ENCODE data around the gene BOK.

Gene BOK

GRCh38 chr2:241562269-241562891, 3.8 kb downstream of the BOK start:
- H3K4me1 ChIP-seq (ENCODE audit: insufficient read depth, low read length): no peaks in the 10 kb centered on the region
- no peak overlapping the region for H3K4me2 ChIP-seq (ENCODE audit: insufficient read depth, low read length)
- no peak overlapping the region for H3K9ac ChIP-seq (ENCODE audit: low read depth, low read length)
- H3K27ac ChIP-seq (ENCODE audit: low read length): no peak overlapping the region
- TF ChIP-seq CTCF (IDR thresholded peaks at IDR 0.05; ENCODE audit: borderline replicate concordance, extremely low read depth, low read length, poor library complexity, severe bottlenecking) (no peak), EZH2 (IDR thresholded peaks at IDR 0.05; ENCODE audit: borderline replicate concordance, low read depth, low read length, severe bottlenecking) (no peak)
- peaks cover 4% of the 10 kb centered on the region for H3K9me3 ChIP-seq (ENCODE audit: insufficient read depth, low read length, severe bottlenecking)
- no peaks in the 10 kb centered on the region for H3K36me3 ChIP-seq (ENCODE audit: insufficient read depth, low read length)
- DNase-seq (no peak), ATAC-seq (ENCODE audit: insufficient read depth, low read depth) (no peak)
- no peak overlapping the region for H3K4me3 ChIP-seq (ENCODE audit: low read depth in 1 of 2, low read length in 2 of 2)
- no peaks in the 10 kb centered on the region for H3K79me2 ChIP-seq (ENCODE audit: insufficient read depth, low read length)
- no peaks in the 10 kb centered on the region for H3K27me3 ChIP-seq (ENCODE audit: insufficient read depth, low read length, poor library complexity)
- no peaks in the 10 kb centered on the region for H4K20me1 ChIP-seq (ENCODE audit: insufficient read depth, low read length)
- no peak overlapping the region for H2AFZ ChIP-seq (ENCODE audit: low read depth, low read length)

- peaks cover 3% of the 10 kb centered on the region for H3K9me3 ChIP-seq (ENCODE audit: insufficient read depth, low read length, severe bottlenecking)
- no peaks in the 10 kb centered on the region for H3K4me1 ChIP-seq (ENCODE audit: insufficient read depth, low read length)
- H3K79me2 ChIP-seq (ENCODE audit: insufficient read depth, low read length): no peaks in the 10 kb centered on the region
- no peak overlapping the region for H3K9ac ChIP-seq (ENCODE audit: low read depth, low read length)
- DNase-seq (no peak), ATAC-seq (ENCODE audit: insufficient read depth, low read depth) (no peak)
- no peaks in the 10 kb centered on the region for H3K27me3 ChIP-seq (ENCODE audit: insufficient read depth, low read length, poor library complexity)
- no peak overlapping the region for H2AFZ ChIP-seq (ENCODE audit: low read depth, low read length)
- H3K4me3 ChIP-seq (ENCODE audit: low read depth in 1 of 2, low read length in 2 of 2): no peak overlapping the region
- H3K27ac ChIP-seq (ENCODE audit: low read length): no peak overlapping the region
- H3K36me3 ChIP-seq (ENCODE audit: insufficient read depth, low read length): no peaks in the 10 kb centered on the region
- TF ChIP-seq EZH2 (IDR thresholded peaks at IDR 0.05; ENCODE audit: borderline replicate concordance, low read depth, low read length, severe bottlenecking) (no peak), CTCF (IDR thresholded peaks at IDR 0.05; ENCODE audit: borderline replicate concordance, extremely low read depth, low read length, poor library complexity, severe bottlenecking) (no peak)
- no peak overlapping the region for H3K4me2 ChIP-seq (ENCODE audit: insufficient read depth, low read length)
- H4K20me1 ChIP-seq (ENCODE audit: insufficient read depth, low read length): no peaks in the 10 kb centered on the region
These were observed 4.5 kb downstream of the BOK start for GRCh38 chr2:241563031-241563507.

GRCh38 chr2:241563571-241563980, 5.0 kb downstream of the BOK start:
- H3K4me3 ChIP-seq (ENCODE audit: low read depth in 1 of 2, low read length in 2 of 2): no peak overlapping the region
- no peaks in the 10 kb centered on the region for H3K4me1 ChIP-seq (ENCODE audit: insufficient read depth, low read length)
- H3K27ac ChIP-seq (ENCODE audit: low read length): no peak overlapping the region
- no peak for TF ChIP-seq EZH2 (IDR thresholded peaks at IDR 0.05; ENCODE audit: borderline replicate concordance, low read depth, low read length, severe bottlenecking)
- no peak for TF ChIP-seq CTCF (IDR thresholded peaks at IDR 0.05; ENCODE audit: borderline replicate concordance, extremely low read depth, low read length, poor library complexity, severe bottlenecking)
- ATAC-seq (ENCODE audit: insufficient read depth, low read depth): no peak
- no peaks in the 10 kb centered on the region for H3K79me2 ChIP-seq (ENCODE audit: insufficient read depth, low read length)
- no peaks in the 10 kb centered on the region for H4K20me1 ChIP-seq (ENCODE audit: insufficient read depth, low read length)
- H3K9me3 ChIP-seq (ENCODE audit: insufficient read depth, low read length, severe bottlenecking): no peaks in the 10 kb centered on the region
- H3K4me2 ChIP-seq (ENCODE audit: insufficient read depth, low read length): no peak overlapping the region
- no peak overlapping the region for H2AFZ ChIP-seq (ENCODE audit: low read depth, low read length)
- DNase-seq: no peak
- no peaks in the 10 kb centered on the region for H3K27me3 ChIP-seq (ENCODE audit: insufficient read depth, low read length, poor library complexity)
- no peaks in the 10 kb centered on the region for H3K36me3 ChIP-seq (ENCODE audit: insufficient read depth, low read length)
- no peak overlapping the region for H3K9ac ChIP-seq (ENCODE audit: low read depth, low read length)
